ENCODE measurements around the gene NF1. TPM values are rescaled to one million over a fixed set of nuclear protein-coding genes. Genes with fewer than 3 reads are reported as not detected.

NF1 gene
- total RNA-seq, 1 experiment from 2014 or later = 62.4 TPM

GRCh38 chr17:31294231-31294630 lies 199.5 kb downstream of the NF1 start:
- no peaks in the 10 kb centered on the region for H3K36me3 ChIP-seq (ENCODE audit: control insufficient read depth, insufficient read depth, low read length)
- no peaks in the 10 kb centered on the region for H3K4me1 ChIP-seq
- H3K27me3 Mint-ChIP-seq (ENCODE audit: insufficient read depth, unreplicated experiment) = no peaks in the 10 kb centered on the region
- ChIA-PET POLR2A (no interaction called here), CTCF (no interaction called here)
- no peak overlapping the region for H3K27ac Mint-ChIP-seq (ENCODE audit: unreplicated experiment)
- H3K4me3 Mint-ChIP-seq (ENCODE audit: unreplicated experiment) = no peak overlapping the region
- no TSS peak for BruUV-seq (replicated peaks)
- intact Hi-C loops (cut with micrococcal nuclease; ENCODE audit: unreplicated experiment) = no loop called here
- H3K9me3 Mint-ChIP-seq (ENCODE audit: unreplicated experiment) = no peaks in the 10 kb centered on the region
- no peaks in the 10 kb centered on the region for H3K9me3 ChIP-seq
- peaks cover 16% of the 10 kb centered on the region for H3K36me3 Mint-ChIP-seq (ENCODE audit: insufficient read depth, unreplicated experiment)
- H3K4me3 ChIP-seq (ENCODE audit: low read depth, low read length) = no peak overlapping the region
- no peaks in the 10 kb centered on the region for H3K4me1 Mint-ChIP-seq (ENCODE audit: low read depth, unreplicated experiment)
- TF ChIP-seq, protein P1, sequence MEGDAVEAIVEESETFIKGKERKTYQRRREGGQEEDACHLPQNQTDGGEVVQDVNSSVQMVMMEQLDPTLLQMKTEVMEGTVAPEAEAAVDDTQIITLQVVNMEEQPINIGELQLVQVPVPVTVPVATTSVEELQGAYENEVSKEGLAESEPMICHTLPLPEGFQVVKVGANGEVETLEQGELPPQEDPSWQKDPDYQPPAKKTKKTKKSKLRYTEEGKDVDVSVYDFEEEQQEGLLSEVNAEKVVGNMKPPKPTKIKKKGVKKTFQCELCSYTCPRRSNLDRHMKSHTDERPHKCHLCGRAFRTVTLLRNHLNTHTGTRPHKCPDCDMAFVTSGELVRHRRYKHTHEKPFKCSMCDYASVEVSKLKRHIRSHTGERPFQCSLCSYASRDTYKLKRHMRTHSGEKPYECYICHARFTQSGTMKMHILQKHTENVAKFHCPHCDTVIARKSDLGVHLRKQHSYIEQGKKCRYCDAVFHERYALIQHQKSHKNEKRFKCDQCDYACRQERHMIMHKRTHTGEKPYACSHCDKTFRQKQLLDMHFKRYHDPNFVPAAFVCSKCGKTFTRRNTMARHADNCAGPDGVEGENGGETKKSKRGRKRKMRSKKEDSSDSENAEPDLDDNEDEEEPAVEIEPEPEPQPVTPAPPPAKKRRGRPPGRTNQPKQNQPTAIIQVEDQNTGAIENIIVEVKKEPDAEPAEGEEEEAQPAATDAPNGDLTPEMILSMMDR (IDR thresholded peaks at IDR 0.05; ENCODE audit: insufficient read depth in 1 of 2, low read depth in 1 of 2, low read length in 1 of 2, severe bottlenecking in 1 of 2, unreplicated experiment in 1 of 2) = no peak
- no peak for DNase-seq
- H3K27me3 ChIP-seq (replicated peaks; ENCODE audit: control insufficient read depth, insufficient read depth, low read length) = no peaks in the 10 kb centered on the region

- no peak overlapping the region for H3K27ac Mint-ChIP-seq (ENCODE audit: unreplicated experiment)
- ChIA-PET CTCF (no interaction called here), POLR2A (no interaction called here)
- H3K9me3 Mint-ChIP-seq (ENCODE audit: unreplicated experiment) = no peaks in the 10 kb centered on the region
- Histone ChIP-seq H3K27me3 (replicated peaks; ENCODE audit: control insufficient read depth, insufficient read depth, low read length) (no peaks in the 10 kb centered on the region), H3K4me3 (ENCODE audit: low read depth, low read length) (no peak overlapping the region), H3K4me1 (no peaks in the 10 kb centered on the region), H3K9me3 (no peaks in the 10 kb centered on the region), H3K36me3 (ENCODE audit: control insufficient read depth, insufficient read depth, low read length) (no peaks in the 10 kb centered on the region)
- no peaks in the 10 kb centered on the region for H3K4me1 Mint-ChIP-seq (ENCODE audit: low read depth, unreplicated experiment)
- no peaks in the 10 kb centered on the region for H3K27me3 Mint-ChIP-seq (ENCODE audit: insufficient read depth, unreplicated experiment)
- H3K4me3 Mint-ChIP-seq (ENCODE audit: unreplicated experiment) = no peak overlapping the region
- no peak for DNase-seq
- H3K36me3 Mint-ChIP-seq (ENCODE audit: insufficient read depth, unreplicated experiment) = peaks cover 16% of the 10 kb centered on the region
- intact Hi-C loops (cut with micrococcal nuclease; ENCODE audit: unreplicated experiment) = no loop called here
- TF ChIP-seq, protein P1 (IDR thresholded peaks at IDR 0.05; ENCODE audit: insufficient read depth in 1 of 2, low read depth in 1 of 2, low read length in 1 of 2, severe bottlenecking in 1 of 2, unreplicated experiment in 1 of 2) = no peak
- BruUV-seq (replicated peaks) = no TSS peak
Observed at GRCh38 chr17:31294820-31295488, 200.2 kb downstream of the NF1 start.

DNA sequence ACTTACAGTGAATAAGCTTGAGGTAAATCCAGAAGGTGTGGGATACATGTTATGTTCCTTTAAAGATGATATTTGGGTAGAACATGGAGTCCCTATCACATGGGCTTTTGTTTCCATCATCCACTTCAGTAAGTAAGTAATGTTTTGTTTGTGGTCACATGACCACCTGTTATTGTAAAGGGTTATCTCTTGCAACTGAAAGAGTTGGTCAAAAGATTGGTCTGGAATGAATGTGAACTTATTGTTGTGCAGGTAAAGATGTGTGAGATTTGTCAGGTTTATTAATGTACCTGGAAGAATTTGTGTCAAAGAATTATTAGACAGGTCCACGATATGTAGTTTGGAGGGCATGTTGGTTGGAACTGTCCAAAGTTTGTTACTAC lies 200.7 kb downstream of the NF1 start:
- H3K36me3 Mint-ChIP-seq (ENCODE audit: insufficient read depth, unreplicated experiment) = peaks cover 16% of the 10 kb centered on the region
- H3K4me1 ChIP-seq = no peaks in the 10 kb centered on the region
- H3K27me3 Mint-ChIP-seq (ENCODE audit: insufficient read depth, unreplicated experiment) = no peaks in the 10 kb centered on the region
- no peaks in the 10 kb centered on the region for H3K9me3 ChIP-seq
- no peak overlapping the region for H3K4me3 ChIP-seq (ENCODE audit: low read depth, low read length)
- no peaks in the 10 kb centered on the region for H3K27me3 ChIP-seq (replicated peaks; ENCODE audit: control insufficient read depth, insufficient read depth, low read length)
- no peak for DNase-seq
- no peaks in the 10 kb centered on the region for H3K4me1 Mint-ChIP-seq (ENCODE audit: low read depth, unreplicated experiment)
- no peaks in the 10 kb centered on the region for H3K36me3 ChIP-seq (ENCODE audit: control insufficient read depth, insufficient read depth, low read length)
- intact Hi-C loops (cut with micrococcal nuclease; ENCODE audit: unreplicated experiment) = no loop called here
- H3K4me3 Mint-ChIP-seq (ENCODE audit: unreplicated experiment) = no peak overlapping the region
- POLR2A ChIA-PET = no interaction called here
- TF ChIP-seq, protein P1 (IDR thresholded peaks at IDR 0.05; ENCODE audit: insufficient read depth in 1 of 2, low read depth in 1 of 2, low read length in 1 of 2, severe bottlenecking in 1 of 2, unreplicated experiment in 1 of 2) = no peak
- no peak overlapping the region for H3K27ac Mint-ChIP-seq (ENCODE audit: unreplicated experiment)
- H3K9me3 Mint-ChIP-seq (ENCODE audit: unreplicated experiment) = no peaks in the 10 kb centered on the region
- no TSS peak for BruUV-seq (replicated peaks)
- CTCF ChIA-PET = no interaction called here

All from Caco-2 (cell line).